Measurements from ENCODE around the gene NIM1K.

Gene NIM1K

GRCh38 chr5:43191740-43192557 lies at the start of gene NIM1K:
Gene NIM1K, plus strand, starts transcription at chr5:43192225. Its CDS starts 53,551 bp downstream, at chr5:43245776.
- DNase-seq (ENCODE audit: low read depth), result peak; percentile 41
- no peak for TF ChIP-seq CTCF (conservative IDR thresholded peaks at IDR 0.05; ENCODE audit: control insufficient read depth, insufficient read depth, low read depth, low read length)
- peak within 1 kb of the TSS; percentile 57 for H3K4me3 ChIP-seq (ENCODE audit: control insufficient read depth, low read depth, low read length)

GRCh38 chr5:43145071-43145470 lies 47.0 kb upstream of the NIM1K start:
- DNase-seq (ENCODE audit: low read depth), result no peak
- TF ChIP-seq CTCF (conservative IDR thresholded peaks at IDR 0.05; ENCODE audit: control insufficient read depth, insufficient read depth, low read depth, low read length), result no peak
- no peak overlapping the region for H3K4me3 ChIP-seq (ENCODE audit: control insufficient read depth, low read depth, low read length)

GRCh38 chr5:43146958-43147357 lies 45.1 kb upstream of the NIM1K start:
- no peak for DNase-seq (ENCODE audit: low read depth)
- TF ChIP-seq CTCF (conservative IDR thresholded peaks at IDR 0.05; ENCODE audit: control insufficient read depth, insufficient read depth, low read depth, low read length), result no peak
- H3K4me3 ChIP-seq (ENCODE audit: control insufficient read depth, low read depth, low read length), result no peak overlapping the region

GRCh38 chr5:43148417-43148816 lies 43.6 kb upstream of the NIM1K start:
- no peak for DNase-seq (ENCODE audit: low read depth)
- no peak overlapping the region for H3K4me3 ChIP-seq (ENCODE audit: control insufficient read depth, low read depth, low read length)
- no peak for TF ChIP-seq CTCF (conservative IDR thresholded peaks at IDR 0.05; ENCODE audit: control insufficient read depth, insufficient read depth, low read depth, low read length)

- no peak for TF ChIP-seq CTCF (conservative IDR thresholded peaks at IDR 0.05; ENCODE audit: control insufficient read depth, insufficient read depth, low read depth, low read length)
- DNase-seq (ENCODE audit: low read depth), result no peak
- no peak overlapping the region for H3K4me3 ChIP-seq (ENCODE audit: control insufficient read depth, low read depth, low read length)
Measured at GRCh38 chr5:43149231-43149630, 42.8 kb upstream of the NIM1K start.

- H3K4me3 ChIP-seq (ENCODE audit: control insufficient read depth, low read depth, low read length), result no peak overlapping the region
- DNase-seq (ENCODE audit: low read depth), result no peak
- no peak for TF ChIP-seq CTCF (conservative IDR thresholded peaks at IDR 0.05; ENCODE audit: control insufficient read depth, insufficient read depth, low read depth, low read length)
Measured at GRCh38 chr5:43150075-43150474, 42.0 kb upstream of the NIM1K start.

Measured in fibroblast of mammary gland (primary cell).